Stimulated activated CD8-positive, alpha-beta memory T cell treated with anti-CD3 and anti-CD28 coated beads, Interleukin-12 subunit alpha, Interleukin-12 subunit beta, amount 100 ng/mL, for 4 hours (primary cell): ENCODE measurements around the gene KLC4.
"Not testable (repeated sequence)": the region's sequence is repeated elsewhere in the genome, so short reads cannot be mapped to it uniquely, and the experiment has no call there.

Source experiments
- DNase-seq: peaks from one replicate; pipeline ENCODE4 v3.0.0-alpha.2; 2020; ENCODE audit warnings: low read depth

Gene KLC4

DNA sequence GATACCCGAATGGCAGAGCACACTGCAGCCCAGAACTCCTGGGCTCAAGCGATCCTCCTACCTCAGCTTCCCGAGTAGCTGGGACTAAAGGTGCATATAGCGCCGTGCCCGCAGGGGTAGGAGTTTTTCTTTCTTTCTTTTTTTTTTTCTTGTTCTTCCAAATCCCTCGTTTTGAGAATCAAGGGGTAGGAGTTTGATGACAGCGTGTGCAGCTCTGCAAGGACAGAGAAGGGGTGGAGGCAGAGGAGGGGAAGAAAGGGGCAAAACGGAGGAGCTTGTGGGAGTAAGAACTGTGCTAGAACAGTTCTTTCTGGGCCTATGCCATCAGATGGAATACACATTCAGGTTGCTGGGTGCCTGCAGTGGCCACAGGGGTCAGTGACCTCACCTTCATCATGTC lies 22.7 kb upstream of the KLC4 start:
- no peak for DNase-seq

DNA sequence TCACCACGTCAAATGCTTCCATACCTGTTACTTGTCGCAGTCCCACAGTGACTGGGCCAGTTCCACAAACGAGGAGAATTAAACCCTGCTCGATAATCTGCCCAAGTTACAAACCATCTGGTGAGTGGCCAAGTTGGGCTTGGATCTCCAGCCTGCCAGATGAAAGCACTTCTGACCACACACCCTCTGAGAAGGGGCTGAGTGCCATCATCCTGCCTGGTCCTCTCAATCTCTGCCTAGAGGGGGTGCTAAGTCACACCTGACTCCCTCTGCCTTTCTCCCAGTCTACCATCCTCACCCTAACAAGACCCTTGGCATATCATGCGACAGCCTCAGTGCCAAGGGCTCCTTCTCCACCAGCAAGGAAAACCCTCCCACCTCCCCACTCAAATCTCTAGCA lies 22.2 kb upstream of the KLC4 start:
- DNase-seq, result no peak

DNA sequence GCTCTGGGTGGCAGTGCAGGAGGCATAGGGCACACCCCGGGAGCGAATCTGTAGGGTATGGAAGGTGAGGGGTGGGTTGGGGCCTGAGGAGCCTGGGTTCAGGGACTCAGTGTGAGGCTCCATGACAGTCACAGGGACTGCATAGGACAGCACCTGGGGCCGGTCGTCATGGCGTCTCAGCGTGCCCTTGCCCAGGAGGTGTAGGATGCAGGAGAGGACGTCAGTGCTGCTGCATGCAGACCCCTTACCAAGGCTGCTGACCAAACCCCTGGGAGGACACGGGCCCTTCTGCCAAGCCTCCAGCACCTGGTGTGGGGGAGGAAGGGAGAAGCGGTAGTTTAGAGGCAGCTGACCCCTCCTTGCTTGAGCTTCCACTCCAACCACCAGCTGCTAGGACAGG lies 21.7 kb upstream of the KLC4 start:
- DNase-seq, result no peak

DNA sequence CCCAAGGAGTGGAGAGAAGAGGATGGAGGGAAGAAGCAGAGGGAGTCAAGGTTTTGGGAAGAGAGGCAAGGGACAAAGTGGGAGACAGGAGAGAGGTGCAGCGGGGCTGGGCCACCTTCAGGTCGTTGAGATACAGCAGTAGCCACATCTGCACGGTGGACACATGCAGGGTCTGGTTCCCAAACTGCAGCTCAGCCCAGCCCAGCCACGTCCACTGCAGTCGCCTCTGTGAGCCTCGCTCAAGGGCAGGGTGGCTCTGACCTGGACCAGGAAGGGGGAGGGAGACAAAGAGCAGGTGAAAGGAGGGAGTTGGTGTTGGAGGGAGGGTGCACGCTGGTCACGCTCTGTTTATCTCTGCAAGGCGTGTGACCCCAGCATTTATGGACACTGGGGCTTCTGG lies 20.7 kb upstream of the KLC4 start:
- no peak for DNase-seq

DNA sequence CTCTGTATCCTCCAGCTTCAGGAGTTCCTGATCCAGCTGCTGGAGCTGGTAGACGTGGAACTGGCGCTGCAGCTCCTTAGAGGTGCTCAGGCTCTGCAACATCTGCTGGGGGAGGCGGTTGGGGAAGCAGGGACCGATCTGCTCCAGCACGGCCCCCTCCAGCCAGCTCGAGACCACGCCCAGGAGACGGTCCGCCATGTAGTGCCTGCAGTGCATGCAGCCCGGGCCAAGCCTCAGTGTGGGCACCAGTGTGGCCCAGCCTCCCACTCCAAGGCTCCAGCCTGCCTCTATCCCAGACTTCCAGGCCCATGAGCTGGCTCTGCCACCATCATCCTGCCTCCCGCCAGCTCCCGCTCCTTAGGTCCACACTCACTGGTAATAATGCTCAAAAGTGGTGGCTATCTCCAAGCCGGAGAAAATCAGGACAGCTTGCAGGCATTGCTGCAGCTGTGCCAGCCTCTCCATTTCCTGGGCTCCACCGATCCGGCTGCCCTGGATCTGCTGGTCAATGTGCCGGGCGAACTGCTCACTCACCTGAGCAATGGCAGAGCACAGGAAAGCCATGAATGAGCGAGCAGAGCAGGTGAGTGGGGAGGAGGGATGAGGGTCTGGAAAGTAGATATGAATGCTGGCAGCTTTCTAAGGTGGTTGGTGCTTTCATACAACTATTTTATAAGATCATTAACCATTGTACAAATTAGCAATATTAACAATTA lies 18.7 kb upstream of the KLC4 start:
- DNase-seq, result no peak

DNA sequence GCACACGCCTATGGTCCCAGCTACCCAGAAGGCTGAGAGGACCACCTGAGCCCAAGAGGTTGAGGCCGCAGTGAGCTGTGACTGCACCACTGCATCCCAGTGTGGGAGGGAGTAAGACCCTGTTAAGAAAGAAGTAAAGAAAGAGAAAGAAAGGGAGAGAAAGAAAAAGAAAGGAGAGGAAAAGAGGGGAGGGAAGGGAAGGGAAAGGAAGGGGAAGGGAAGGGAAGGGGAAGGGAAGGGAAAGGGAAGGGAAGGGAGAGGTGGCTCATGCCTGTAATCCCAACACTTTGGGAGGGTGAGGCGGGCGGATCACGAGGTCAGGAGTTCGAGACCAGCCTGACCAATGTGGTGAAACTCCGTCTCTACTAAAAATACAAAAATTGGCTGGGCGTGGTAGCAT lies 18.0 kb upstream of the KLC4 start:
- not testable (repeated sequence) for DNase-seq

DNA sequence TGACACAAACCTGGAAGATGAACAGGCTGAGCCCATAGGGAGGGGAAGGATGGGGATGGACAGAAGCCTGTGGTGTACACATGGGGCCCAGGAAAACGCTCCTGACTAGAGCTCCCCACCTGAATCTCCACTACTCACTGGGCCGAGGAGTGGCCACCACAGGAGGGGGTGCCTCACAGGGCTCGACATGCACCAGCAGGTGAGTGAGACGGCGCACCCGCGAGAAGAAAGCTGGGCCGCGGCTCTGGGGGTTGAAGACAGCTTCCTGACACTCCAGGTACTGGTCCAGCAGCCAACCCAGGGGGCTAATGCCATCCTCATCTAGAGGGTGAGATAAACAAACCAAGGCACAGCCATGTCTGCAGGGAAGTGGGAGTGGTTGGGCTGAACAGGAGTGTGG lies 16.1 kb upstream of the KLC4 start:
- DNase-seq, result no peak

DNA sequence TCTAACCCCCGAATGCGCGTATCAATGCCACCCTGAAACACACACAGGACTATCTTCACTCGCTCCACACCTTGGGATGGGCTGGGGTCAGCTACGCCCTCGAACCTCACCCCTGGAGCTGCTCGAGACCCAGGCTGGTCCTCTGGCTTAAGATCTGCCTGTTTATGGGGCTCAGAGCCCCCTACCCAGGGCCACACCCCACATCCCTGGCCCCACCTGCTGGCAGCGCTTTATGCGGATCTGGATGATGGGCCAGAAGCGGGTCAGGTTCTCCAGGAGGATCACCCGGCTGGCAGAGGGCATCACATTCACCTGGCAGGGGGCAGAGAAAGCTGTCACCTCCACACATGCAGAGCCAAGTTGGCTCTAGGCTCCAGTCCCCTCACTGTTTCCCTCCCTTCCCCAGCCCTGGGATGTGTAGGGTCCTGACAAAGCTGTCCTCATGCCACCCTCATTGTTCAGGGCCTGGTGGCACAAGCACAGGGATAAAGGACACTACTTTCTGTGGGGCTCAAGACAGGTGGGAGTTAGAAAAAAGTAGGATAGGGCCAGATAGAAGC lies 14.0 kb upstream of the KLC4 start:
- no peak for DNase-seq

DNA sequence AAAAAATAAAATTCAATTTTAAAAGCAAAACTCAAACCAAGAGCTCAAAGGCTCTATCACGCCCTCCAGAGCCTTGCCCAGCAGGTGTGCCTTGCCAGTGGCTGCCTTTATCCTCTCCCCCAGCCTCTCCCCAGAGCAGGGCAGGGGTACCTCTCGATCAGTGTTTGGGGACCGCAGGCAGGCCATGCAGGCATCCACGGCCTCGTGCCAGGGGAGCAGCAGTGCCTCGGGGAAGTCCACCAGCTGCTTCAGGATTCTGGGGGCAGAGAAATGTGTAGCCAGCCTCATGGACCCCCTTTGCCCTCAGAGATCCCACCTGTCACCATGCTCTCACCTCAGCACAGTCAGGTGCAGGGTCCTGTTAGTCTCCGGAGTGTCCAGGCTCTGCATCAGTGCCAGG lies 11.4 kb upstream of the KLC4 start:
- no peak for DNase-seq

DNA sequence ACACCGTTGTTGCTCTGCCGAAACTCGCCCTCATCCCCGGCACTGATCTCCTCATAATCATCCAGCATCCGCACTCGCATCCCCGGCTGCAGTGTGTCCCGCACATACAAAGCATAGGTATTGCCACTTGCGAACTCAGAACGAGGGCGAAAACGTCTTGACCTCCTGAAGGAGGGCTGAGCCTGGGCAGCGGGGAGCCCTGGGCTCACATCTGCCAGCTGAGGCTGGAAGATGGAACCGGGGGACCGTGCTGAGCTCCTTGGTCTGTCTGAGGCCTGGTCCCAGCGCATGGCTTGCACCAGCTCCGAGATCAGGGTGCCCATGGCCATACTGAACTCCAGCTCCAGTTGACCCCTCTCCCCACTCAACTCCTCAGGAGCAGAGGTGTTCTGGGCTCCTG lies 8.4 kb upstream of the KLC4 start:
- DNase-seq, result no peak

DNA sequence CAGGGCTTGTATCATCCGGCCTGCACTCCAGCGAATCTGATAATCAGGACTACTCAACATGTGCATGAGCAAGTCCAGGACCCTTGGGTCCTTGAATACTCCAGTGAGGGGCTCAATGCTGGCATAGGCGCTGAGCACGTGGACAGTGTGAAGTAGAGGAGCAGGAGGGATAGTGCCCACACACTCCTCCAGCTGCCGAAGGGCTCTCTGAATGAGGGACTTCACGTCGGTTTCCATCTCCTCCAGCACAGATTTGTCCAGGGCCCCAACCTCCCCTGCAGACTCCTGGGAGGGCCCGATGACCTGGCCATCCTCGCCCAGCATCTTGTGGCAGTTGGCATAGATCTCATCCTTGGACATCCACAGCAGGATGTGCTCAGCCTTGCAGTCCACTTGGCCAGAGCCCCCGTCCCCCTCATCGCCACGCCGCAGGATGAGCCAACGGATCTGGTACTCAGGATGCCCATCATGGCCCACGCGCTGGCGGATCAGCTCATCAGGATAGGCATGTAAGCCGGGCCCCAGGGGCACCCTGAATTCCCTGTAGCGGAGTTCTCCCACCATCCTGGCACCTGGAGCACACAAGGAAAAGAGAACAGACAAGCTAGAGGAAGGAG lies 7.1 kb upstream of the KLC4 start:
- DNase-seq, result no peak

DNA sequence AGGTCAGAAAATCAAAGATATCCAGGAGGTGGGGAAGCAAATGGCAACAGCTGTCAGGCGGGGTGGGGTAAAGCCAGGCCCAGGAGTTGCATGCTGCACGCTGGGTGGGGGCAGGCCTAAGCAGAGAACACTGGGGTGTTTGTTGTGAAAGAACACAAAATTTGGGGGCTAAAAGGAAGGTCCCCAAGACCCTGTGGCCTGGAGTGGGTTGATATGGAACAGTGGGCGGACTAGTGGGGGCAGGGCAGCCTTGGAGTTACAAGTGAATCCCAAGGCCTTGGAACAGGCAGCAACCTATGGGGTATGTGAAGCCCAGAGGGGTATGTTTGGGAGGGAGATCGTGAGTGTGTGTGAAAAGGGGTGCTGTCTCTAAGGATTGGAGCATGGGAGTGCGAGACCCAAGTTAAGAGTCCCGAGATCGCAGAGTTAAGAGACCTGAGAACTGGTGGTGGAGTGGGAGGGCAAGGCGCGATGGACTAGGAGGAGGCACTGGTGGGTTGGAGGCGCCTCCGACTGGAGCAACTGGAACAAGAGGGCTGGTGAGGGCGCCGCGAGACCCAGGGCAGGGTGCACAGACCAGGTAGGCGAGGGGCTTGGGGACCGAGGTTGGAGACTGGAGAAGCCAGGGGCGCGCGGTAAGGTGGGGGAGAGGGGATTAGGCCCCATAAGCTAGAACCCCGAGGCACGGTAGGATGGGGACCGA lies 6.4 kb upstream of the KLC4 start:
- no peak for DNase-seq

DNA sequence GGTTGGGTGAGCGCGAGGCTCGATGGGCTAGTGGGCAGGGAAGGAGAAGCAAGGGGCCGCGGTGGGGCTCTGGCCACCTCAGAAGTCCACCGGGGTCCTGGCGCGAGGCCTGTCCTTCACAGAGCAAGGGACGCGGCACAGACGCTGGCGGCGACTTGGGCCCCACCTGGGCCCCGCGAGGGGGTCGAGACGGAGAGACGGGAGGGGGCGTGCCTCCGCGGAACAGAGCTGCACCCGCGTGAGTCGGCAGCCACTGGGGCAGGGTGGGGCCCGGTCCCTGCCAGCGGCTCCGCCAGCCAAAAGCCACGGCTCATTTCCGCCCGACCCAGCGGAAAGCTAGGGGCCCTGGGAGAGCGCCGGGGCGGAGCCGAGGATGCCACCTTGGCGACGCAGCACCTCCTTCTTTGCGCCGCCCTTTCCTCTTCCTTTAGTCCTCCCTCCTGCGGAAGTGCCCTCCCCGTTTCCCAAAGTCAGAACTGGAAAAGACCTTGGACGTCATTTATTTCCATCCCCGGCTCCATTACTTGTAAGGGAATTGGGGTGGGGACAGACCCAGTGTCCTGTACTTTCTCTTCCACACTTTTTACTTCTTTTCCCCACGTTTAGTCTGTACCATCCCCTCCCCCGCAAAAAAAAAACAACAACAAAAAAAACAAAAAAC lies 5.8 kb upstream of the KLC4 start, which contains the start of gene CUL7:
Gene CUL7, minus strand, starts transcription at position 307 of the 661 bp plus-strand sequence. CDS start 1,063 bp downstream, outside the sequence.
- DNase-seq, result peak; percentile 77

DNA sequence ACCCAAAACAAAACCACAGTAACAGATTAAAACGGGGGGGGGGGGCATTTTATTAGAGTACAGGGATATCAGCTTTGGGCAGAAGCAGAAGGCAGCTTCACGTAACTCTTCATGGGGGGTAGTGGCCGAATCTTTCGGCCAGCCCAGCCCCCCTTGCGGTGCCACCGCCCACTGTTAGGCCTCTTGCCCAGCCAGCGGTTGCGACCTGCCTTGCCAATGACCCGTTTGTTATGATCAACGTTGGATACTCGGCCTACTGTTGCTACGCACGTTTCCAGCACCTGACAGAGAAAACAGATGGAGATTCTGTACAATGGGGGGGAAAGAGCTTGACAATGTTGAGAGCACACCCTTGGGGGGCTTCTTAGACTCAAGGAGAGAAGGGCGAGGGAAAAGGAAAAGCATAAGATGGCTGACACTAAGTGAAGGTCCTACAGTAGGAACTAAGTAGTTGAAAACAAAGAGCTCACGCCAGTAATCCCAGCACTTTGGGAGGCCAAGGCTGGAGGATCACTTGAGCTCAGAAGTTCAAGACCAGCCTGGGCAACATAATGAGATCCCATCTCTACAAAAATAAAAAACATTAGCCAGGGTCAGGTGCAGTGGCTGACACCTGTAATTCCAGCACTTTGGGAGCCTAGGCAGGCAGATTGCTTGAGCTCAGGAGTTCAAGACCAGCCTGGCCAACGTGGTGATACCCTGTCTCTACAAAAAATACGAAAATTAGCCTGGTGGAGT lies 5.1 kb upstream of the KLC4 start:
- DNase-seq, result no peak

DNA sequence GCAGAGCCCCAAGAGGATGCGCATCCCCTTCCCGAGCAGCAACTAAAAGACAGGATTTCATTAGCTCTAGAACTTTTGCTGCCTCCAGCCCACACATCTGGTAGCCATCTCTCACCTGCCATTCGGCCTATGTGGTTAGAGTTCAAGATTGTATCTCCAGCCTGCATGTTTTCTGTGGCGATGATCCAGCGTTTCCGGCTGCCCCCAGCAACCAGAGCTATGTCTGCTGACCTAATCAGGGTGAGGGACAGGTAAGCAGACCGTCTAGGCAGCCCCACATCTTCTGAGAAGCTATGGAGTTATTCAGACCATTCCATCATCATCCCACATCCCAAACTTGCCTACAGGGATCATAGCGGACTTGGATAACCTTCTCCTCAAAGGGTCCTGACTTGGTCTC lies 3.5 kb upstream of the KLC4 start:
- DNase-seq, result no peak

DNA sequence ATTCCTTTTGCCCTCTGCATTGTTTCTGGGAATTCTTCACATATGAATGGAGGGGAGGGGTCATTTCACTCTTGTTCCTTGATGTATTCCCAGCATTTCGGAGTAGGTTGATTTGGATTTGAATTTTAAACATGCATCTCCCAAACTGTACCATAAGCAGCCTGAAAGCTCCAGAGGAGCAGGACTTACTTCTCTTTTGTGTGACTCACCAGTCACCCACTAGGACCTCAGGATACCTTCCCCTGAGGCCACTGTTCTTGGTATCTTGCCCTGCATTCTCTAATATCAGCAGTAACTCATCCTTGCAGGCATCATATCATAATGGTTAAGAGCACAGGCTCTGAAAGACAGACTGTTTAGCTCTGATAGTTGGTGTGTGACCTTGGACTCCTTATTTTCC lies 900 bp upstream of the KLC4 start:
- DNase-seq, result no peak

DNA sequence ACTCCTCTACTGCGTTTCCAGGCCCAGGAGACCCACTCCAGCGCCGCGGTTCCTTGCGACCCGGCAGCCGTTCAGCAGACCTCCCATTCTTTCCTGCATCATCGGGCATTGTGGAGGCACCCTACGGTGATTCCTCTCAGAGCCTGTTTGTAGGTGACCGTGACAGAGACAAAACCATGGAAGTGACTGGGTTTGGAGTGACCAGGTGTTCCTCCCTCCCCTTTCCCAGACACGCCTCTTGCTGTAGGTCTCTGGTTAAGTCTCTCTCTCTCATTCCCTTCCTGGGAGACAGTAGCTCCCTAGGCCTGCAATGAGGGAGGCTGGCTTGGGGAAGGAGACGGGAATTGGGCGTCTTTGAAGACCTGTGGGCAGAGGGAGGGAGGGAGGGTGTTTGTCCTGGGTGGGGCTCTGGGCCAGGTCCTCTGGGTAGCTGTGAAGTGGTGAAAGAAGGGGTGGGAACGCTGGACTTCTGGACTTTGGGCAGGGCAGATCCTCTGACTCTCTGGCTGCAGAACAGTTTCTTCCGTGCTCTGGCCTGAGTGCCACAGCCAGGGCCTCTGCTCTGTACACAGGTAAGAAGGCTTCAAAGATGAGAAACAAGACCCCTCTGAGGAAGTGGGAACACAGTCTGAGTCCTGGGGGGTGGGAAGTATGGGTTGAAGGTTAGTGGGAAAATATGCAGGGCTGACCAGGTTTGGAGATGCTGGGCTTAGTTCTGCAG lies 763 bp downstream of the KLC4 start:
- no peak for DNase-seq

DNA sequence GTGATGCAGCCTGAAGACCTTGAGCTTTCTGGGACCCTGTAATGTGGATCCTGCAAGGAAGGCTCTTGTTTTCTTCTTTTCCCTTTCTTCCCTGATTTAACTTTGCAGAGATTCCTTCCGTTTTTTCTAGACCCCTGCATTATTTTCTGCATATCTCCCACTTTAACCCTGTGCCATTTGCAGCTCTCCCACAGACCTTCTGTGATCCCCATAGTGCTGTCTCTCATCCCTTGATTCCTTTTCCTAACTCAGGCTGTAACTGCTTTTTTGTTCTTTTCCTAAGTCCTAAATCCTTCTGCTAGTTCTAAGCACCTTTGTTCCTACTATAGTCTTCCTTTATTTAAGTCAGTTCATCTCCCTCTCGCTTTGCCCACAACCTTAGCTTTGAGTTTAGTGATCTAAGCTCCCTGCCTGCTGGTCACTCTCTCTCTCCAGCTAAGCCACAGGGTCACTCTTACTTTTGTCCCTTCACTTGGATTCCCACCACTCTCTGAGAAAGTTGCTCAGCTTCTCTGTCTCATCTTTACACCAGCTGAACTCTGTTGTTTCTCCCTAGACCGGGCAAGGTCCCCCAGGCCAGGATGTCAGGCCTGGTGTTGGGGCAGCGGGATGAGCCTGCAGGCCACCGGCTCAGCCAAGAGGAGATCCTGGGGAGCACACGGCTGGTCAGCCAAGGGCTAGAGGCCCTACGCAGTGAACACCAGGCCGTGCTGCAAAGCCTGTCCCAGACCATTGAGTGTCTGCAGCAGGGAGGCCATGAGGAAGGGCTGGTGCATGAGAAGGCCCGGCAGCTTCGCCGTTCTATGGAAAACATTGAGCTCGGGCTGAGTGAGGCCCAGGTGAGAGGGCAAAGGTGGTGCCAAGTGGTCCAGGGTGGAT lies 1.6 kb downstream of the KLC4 start:
- DNase-seq, result no peak

DNA sequence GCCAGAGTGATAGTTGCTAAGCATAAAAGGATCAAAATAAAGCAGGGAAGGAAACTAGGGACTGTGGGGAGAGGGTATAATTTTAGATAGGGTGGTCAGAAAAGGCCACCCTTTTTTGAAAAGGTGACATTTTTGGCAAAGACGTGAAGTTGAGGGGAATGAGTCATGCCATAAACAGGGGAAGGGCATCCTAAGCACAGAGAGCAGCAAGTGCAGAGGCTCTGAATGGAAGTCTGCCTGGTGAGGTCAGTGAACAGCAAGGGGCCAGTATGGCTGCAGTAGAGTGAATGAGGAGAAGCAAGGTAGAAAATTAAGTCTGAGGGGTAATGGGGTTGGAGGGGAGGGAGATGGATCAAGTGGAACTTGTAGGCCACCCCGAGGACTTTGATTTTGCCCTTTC lies 2.4 kb downstream of the KLC4 start:
- no peak for DNase-seq

DNA sequence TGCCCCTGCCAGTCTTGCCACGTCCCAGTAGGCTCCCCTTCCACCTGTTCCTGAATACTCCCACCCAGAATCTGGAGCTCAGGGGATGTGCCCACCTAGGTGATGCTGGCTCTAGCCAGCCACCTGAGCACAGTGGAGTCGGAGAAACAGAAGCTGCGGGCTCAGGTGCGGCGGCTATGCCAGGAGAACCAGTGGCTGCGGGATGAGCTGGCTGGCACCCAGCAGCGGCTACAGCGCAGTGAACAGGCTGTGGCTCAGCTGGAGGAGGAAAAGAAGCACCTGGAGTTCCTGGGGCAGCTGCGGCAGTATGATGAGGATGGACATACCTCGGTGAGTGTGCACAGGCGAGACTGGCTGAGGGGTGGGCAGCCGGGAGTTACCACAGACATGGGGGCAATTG lies 3.4 kb downstream of the KLC4 start:
- DNase-seq, result no peak
